ENCODE results near the gene CYP1B1. TPM values are rescaled to one million over a fixed set of nuclear protein-coding genes. Genes with fewer than 3 reads are reported as not detected.
A peak's percentile ranks its signal among the peaks of the same experiment; 100 is the strongest.

The CYP1B1 gene
- total RNA-seq, 2 experiments from 2014 or later = 21.7 to 23.5 TPM

- peak; percentile 26 for DNase-seq
Observed at GRCh38 chr2:38074058-38074763, 1.7 kb downstream of the CYP1B1 start.

DNA sequence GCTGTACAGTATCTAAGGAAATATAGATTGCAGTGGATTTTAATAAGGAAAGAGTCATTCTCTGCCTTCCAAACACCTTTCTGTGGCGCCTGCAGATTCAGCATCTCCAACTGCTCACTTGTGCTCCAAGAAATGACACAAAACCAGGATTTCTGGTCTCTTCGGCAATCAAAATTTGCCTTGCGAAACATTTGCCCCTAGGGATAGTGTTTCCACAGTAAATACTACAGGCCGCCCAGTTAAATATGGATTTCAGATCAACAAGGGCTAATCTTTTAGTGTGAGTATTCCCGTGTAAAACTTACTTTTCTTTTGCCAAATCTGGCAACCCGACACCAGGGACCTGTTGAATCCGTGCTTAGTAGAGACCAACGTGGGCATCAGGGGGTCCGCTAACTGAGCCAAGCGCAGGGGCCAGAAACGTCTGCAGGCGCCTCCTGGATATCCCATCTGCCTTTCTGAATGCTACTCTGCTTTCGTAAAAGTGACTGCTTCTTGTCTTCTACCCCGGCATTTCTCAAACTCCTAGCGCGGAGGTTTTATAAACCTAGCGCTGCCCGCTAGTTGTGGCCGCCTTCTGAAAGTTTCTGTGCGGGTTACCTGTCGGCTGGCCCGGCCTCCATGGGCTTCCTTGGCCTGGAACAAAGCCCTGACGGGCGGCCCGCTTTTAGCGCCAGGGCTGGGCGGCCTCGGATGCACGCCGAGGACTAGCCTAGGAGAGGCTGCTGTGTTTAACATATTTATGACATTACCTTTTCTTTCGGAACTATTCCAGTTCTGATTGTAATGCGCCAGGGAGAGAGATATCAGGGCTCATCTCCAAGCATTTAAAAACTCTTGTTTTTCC, 2.5 kb downstream of the CYP1B1 start:
- peak overlapping the region; percentile 62 for H3K27ac Mint-ChIP-seq

More at GRCh38 chr2:38074058-38074763, 1.7 kb downstream of the CYP1B1 start:
- Mint-ChIP-seq H3K27me3 (peaks cover 50% of the 10 kb centered on the region), H3K4me1 (peaks cover 20% of the 10 kb centered on the region), H3K4me3 (peak overlapping the region; percentile 83), H3K36me3 (peaks cover 34% of the 10 kb centered on the region), H3K9me3 (peaks cover 4% of the 10 kb centered on the region), H3K27ac (peak overlapping the region; percentile 62)

GRCh38 chr2:38070438-38070837, 5.5 kb downstream of the CYP1B1 start:
- no peaks in the 10 kb centered on the region for H3K9me3 Mint-ChIP-seq
- H3K4me3 Mint-ChIP-seq = no peak overlapping the region
- peaks cover 24% of the 10 kb centered on the region for H3K36me3 Mint-ChIP-seq
- H3K27ac Mint-ChIP-seq = no peak overlapping the region
- H3K4me1 Mint-ChIP-seq = peaks cover 11% of the 10 kb centered on the region
- peaks cover 34% of the 10 kb centered on the region for H3K27me3 Mint-ChIP-seq
- DNase-seq = no peak

More for the DNA sequence above, 2.5 kb downstream of the CYP1B1 start:
- peaks cover 48% of the 10 kb centered on the region for H3K27me3 Mint-ChIP-seq
- DNase-seq = peak; percentile 9
- peak overlapping the region; percentile 83 for H3K4me3 Mint-ChIP-seq
- peaks cover 20% of the 10 kb centered on the region for H3K4me1 Mint-ChIP-seq
- peaks cover 4% of the 10 kb centered on the region for H3K9me3 Mint-ChIP-seq
- peaks cover 31% of the 10 kb centered on the region for H3K36me3 Mint-ChIP-seq

- peaks cover 13% of the 10 kb centered on the region for H3K36me3 Mint-ChIP-seq
- no peak overlapping the region for H3K4me3 Mint-ChIP-seq
Observed at GRCh38 chr2:38068234-38068633, 7.7 kb downstream of the CYP1B1 start.

DNA sequence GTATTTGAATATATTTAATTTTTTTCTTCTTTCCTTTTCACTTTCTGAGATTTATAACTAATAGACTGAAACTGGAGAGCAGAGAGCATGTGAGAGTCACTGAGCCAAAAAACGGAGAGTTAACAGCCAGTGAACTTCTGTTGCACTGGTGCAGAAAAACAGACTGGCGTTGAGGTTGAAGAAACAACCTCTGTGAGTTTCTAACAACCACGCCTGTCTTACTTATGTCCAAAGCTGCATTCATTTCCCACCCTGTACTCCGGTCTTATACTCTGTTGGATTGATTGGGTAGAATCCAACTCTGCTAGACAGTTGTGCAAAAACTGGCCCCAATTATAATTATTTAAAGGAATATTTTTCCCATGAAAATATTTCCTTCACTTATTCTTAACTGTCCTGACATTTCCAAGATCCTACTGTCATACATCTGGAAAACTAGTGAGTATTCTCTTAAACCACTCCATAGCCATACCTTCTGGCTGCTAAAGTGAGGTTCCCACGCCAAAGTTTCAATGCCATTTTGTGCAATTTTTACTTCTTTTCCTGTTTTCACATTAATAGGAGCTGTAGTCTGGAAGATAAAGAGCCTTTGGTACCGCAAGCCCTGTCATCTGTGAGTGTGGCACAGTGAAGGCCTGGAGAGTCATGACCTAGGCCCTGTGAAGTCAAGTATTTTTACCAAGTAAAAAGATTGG, 9.4 kb downstream of the CYP1B1 start:
- Mint-ChIP-seq H3K36me3 (peaks cover 8% of the 10 kb centered on the region), H3K27ac (no peak overlapping the region), H3K9me3 (no peaks in the 10 kb centered on the region), H3K27me3 (peaks cover 10% of the 10 kb centered on the region), H3K4me3 (no peak overlapping the region), H3K4me1 (no peaks in the 10 kb centered on the region)
- DNase-seq = no peak

More at GRCh38 chr2:38068234-38068633, 7.7 kb downstream of the CYP1B1 start:
- no peak for DNase-seq
- peaks cover 19% of the 10 kb centered on the region for H3K27me3 Mint-ChIP-seq
- H3K4me1 Mint-ChIP-seq = no peaks in the 10 kb centered on the region
- H3K27ac Mint-ChIP-seq = no peak overlapping the region
- H3K9me3 Mint-ChIP-seq = no peaks in the 10 kb centered on the region

- no peaks in the 10 kb centered on the region for H3K9me3 Mint-ChIP-seq
- DNase-seq = no peak
- H3K36me3 Mint-ChIP-seq = peaks cover 3% of the 10 kb centered on the region
- H3K27ac Mint-ChIP-seq = no peak overlapping the region
- no peak overlapping the region for H3K4me3 Mint-ChIP-seq
- peaks cover 10% of the 10 kb centered on the region for H3K27me3 Mint-ChIP-seq
- no peaks in the 10 kb centered on the region for H3K4me1 Mint-ChIP-seq
Observed at GRCh38 chr2:38065502-38066135, 10.3 kb downstream of the CYP1B1 start.

- no peak for DNase-seq
- no peak overlapping the region for H3K27ac Mint-ChIP-seq
- no peaks in the 10 kb centered on the region for H3K4me1 Mint-ChIP-seq
- peaks cover 3% of the 10 kb centered on the region for H3K36me3 Mint-ChIP-seq
- no peak overlapping the region for H3K4me3 Mint-ChIP-seq
- peaks cover 10% of the 10 kb centered on the region for H3K27me3 Mint-ChIP-seq
- no peaks in the 10 kb centered on the region for H3K9me3 Mint-ChIP-seq
Observed at GRCh38 chr2:38064801-38065501, 11.0 kb downstream of the CYP1B1 start.

- Mint-ChIP-seq H3K36me3 (peaks cover 3% of the 10 kb centered on the region), H3K27me3 (peaks cover 9% of the 10 kb centered on the region), H3K9me3 (no peaks in the 10 kb centered on the region), H3K4me1 (peaks cover 26% of the 10 kb centered on the region), H3K27ac (no peak overlapping the region), H3K4me3 (no peak overlapping the region)
- no peak for DNase-seq
Observed at GRCh38 chr2:38060236-38061018, 15.5 kb downstream of the CYP1B1 start.

GRCh38 chr2:38057651-38058410, 18.1 kb downstream of the CYP1B1 start:
- Mint-ChIP-seq H3K36me3 (peaks cover 4% of the 10 kb centered on the region), H3K4me1 (peaks cover 26% of the 10 kb centered on the region), H3K27ac (no peak overlapping the region), H3K27me3 (peaks cover 13% of the 10 kb centered on the region), H3K9me3 (no peaks in the 10 kb centered on the region), H3K4me3 (no peak overlapping the region)
- peak; percentile 21 for DNase-seq

DNA sequence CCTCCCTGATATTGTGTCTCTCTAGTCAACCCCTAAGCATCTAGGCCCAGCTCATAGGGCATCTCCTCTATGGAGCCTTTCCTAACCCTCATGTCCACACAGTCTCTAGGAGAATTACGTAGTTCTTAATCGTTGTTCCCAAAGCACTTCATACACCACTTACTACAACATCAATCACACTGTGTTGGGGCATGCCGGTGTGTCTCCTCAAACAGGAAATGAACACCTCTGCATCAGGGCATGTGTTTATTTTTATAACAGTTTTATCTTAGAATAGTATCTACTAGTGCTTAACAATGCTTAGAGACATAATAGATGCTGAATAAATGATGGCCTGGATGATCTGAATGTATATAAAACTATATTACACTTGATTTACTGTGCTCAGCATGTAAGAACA, 19.7 kb downstream of the CYP1B1 start:
- no peak for DNase-seq
- no peaks in the 10 kb centered on the region for H3K9me3 Mint-ChIP-seq
- peaks cover 13% of the 10 kb centered on the region for H3K27me3 Mint-ChIP-seq
- peaks cover 1% of the 10 kb centered on the region for H3K36me3 Mint-ChIP-seq
- H3K4me3 Mint-ChIP-seq = no peak overlapping the region
- no peak overlapping the region for H3K27ac Mint-ChIP-seq
- peaks cover 26% of the 10 kb centered on the region for H3K4me1 Mint-ChIP-seq

DNA sequence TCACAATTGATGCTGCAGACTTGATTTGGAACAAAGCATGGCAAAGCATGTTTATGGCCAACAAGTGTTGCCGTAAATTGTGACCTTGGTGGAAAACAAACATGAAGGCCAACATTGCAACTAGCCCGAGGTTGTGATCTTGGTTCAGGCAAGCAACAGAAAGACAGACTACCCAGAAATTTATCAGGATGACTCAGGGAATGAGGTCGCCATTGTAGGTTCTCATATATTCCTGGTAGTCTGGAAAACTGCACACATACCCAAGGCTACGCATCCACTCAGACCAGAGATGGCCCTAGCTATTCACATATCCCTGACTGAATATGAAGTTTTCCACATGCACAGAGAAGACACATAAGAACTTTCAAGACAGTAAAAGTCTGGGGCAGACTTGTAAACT, 30.1 kb downstream of the CYP1B1 start:
- Mint-ChIP-seq H3K4me3 (no peak overlapping the region), H3K4me1 (no peaks in the 10 kb centered on the region), H3K9me3 (peaks cover 7% of the 10 kb centered on the region), H3K36me3 (no peaks in the 10 kb centered on the region), H3K27me3 (peaks cover 42% of the 10 kb centered on the region), H3K27ac (no peak overlapping the region)
- no peak for DNase-seq

DNA sequence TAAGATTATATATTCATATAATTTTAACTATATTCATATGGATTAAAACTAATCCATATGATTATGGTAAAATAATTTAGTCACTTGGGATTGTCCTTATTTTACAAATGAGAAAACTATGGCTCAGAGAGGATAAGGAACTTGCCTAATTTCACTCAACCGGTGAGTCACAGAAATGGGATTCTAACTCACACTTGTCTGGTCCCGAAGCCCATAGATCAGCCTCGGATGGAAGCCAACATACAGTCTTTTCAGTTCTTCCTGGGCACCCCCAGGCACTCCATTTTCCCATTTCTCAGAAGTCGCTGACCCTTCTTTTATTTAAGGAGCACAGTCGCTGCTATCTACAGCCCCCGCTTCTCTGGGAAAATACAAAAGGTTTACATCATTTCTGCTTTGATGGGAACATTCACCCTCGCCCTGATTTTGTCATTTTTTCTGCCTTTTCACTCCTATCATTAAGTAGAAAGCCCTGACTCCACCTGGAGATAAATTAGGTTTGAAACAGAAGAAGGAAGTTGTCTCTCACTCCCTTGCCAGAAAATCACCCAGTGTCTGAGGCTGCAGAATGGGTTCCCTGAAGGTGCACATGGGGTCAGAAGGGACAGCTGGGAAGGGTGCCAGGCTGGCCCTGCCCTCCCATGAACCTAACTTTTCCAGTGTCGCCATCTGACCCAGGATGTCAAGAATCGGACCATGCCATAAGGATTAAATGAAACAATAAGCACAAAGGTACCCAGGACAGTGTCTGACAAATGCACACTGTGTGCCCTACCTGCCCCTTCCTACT, 36.6 kb downstream of the CYP1B1 start:
- DNase-seq = no peak
- peaks cover 7% of the 10 kb centered on the region for H3K9me3 Mint-ChIP-seq
- peaks cover 10% of the 10 kb centered on the region for H3K4me1 Mint-ChIP-seq
- peaks cover 87% of the 10 kb centered on the region for H3K27me3 Mint-ChIP-seq
- H3K27ac Mint-ChIP-seq = no peak overlapping the region
- H3K36me3 Mint-ChIP-seq = peaks cover 3% of the 10 kb centered on the region
- no peak overlapping the region for H3K4me3 Mint-ChIP-seq
